GM12873 (cell line): ENCODE measurements around the gene CPE.

Experiments used
- CTCF ChIP-seq: IDR thresholded peaks from 2 replicates; pipeline ENCODE4 v1.5.1; 2012; ENCODE audit warnings: low read depth, mild to moderate bottlenecking, moderate library complexity, low read length, control low read depth; ENCODE audit not compliant: insufficient read depth; ENCODE audit errors: missing control alignments

Gene CPE

GRCh38 chr4:165505958-165506837 lies 127.4 kb downstream of the CPE start:
- no peak for TF ChIP-seq CTCF

GRCh38 chr4:165506849-165507248 lies 128.0 kb downstream of the CPE start:
- no peak for TF ChIP-seq CTCF

GRCh38 chr4:165507381-165507780 lies 128.6 kb downstream of the CPE start:
- no peak for TF ChIP-seq CTCF

- TF ChIP-seq CTCF, result no peak
These were observed 129.7 kb downstream of the CPE start for GRCh38 chr4:165508372-165509120.

- no peak for TF ChIP-seq CTCF
These were observed 133.6 kb downstream of the CPE start for GRCh38 chr4:165512424-165512823.

- no peak for TF ChIP-seq CTCF
These were observed 135.9 kb downstream of the CPE start for GRCh38 chr4:165514739-165515138.

- no peak for TF ChIP-seq CTCF
These were observed 136.4 kb downstream of the CPE start for GRCh38 chr4:165515201-165515600.
